Cardiac muscle cell (in vitro differentiated cells and primary cell): ENCODE results near the gene LGALS12. TPM values are rescaled to one million over a fixed set of nuclear protein-coding genes. Genes with fewer than 3 reads are reported as not detected.
"Not testable (repeated sequence)": the region's sequence is repeated elsewhere in the genome, so short reads cannot be mapped to it uniquely, and the experiment has no call there.

ENCODE experiments used
- DNase-seq, 2 donors: peaks; one replicate each; pipeline versions ENCODE4 v3.0.0 to v3.0.0-alpha.2; 2010 to 2017; ENCODE audit warnings: low read depth in 1 of 2, low spot score in 1 of 2
- H3K27ac ChIP-seq: fragments of 200-600 bp; sonication (generic); 2 replicates; pipeline ENCODE4 v1.5.1; 2016
- H3K27me3 ChIP-seq: fragments of 200-600 bp; sonication (generic); 2 replicates; pipeline ENCODE4 v1.6.0; 2016; ENCODE audit warnings: control low read depth
- H3K36me3 ChIP-seq: fragments of 200-600 bp; sonication (generic); 2 replicates; pipeline ENCODE4 v1.5.1; 2016; ENCODE audit warnings: control low read depth
- H3K4me1 ChIP-seq: fragments of 200-600 bp; sonication (generic); 2 replicates; pipeline ENCODE4 v1.8.1; 2017; ENCODE audit warnings: low read depth, mild to moderate bottlenecking, mixed run types
- H3K4me3 ChIP-seq: fragments of 200-600 bp; sonication (generic); 2 replicates; pipeline ENCODE4 v1.5.1; 2016; ENCODE audit warnings: mild to moderate bottlenecking
- H3K9me3 ChIP-seq: fragments of 200-600 bp; sonication (generic); 2 replicates; pipeline ENCODE4 v1.5.1; 2017; ENCODE audit warnings: low read depth, mild to moderate bottlenecking, control low read depth
- CTCF ChIP-seq: IDR thresholded peaks from 2 replicates; pipeline ENCODE4 v1.5.1; 2012; ENCODE audit warnings: low read depth, mild to moderate bottlenecking, low read length
- polyA plus RNA-seq: library from polyadenylated mRNA; unstranded; fragments of >200 nt; fragmentation: Nextera tagmentation; extraction: Ambion mirVana; gene quantifications from 2 replicates; pipeline ENCODE4 v1.2.1, GENCODE V29; 2016
- total RNA-seq: library from RNA; depleted of rRNA; stranded (reverse); fragments of >200 nt; gene quantifications from 2 replicates; pipeline ENCODE4 v1.2.3, GENCODE V29; 2016

LGALS12 gene
- total and polyA plus RNA-seq, 2 experiments from 2014 or later = not detected

GRCh38 chr11:63535734-63536133 is 29.9 kb downstream of the LGALS12 start:
- Histone ChIP-seq H3K4me1 (no peaks in the 10 kb centered on the region), H3K36me3 (no peaks in the 10 kb centered on the region), H3K9me3 (no peaks in the 10 kb centered on the region), H3K4me3 (no peak overlapping the region), H3K27ac (no peak overlapping the region), H3K27me3 (no peaks in the 10 kb centered on the region)
- no peak for TF ChIP-seq CTCF
- no peak for DNase-seq

GRCh38 chr11:63536669-63537292 is 30.9 kb downstream of the LGALS12 start, which contains the start of gene PLAAT4:
TSS of gene PLAAT4 (plus strand) at chr11:63536808. CDS start at chr11:63536869, 61 bp downstream.
- Histone ChIP-seq H3K4me1 (no peaks in the 10 kb centered on the region), H3K36me3 (no peaks in the 10 kb centered on the region), H3K9me3 (no peaks in the 10 kb centered on the region), H3K27me3 (no peaks in the 10 kb centered on the region), H3K4me3 (no peak within 1 kb of the TSS), H3K27ac (no peak within 1 kb of the TSS)
- peak; percentile 10 for TF ChIP-seq CTCF
- peak in 1 of 2 donors; percentile 81 for DNase-seq

GRCh38 chr11:63537293-63538101 is 31.6 kb downstream of the LGALS12 start:
- no peaks in the 10 kb centered on the region for H3K9me3 ChIP-seq
- H3K27me3 ChIP-seq = no peaks in the 10 kb centered on the region
- peak in 1 of 2 donors; percentile 97 for DNase-seq
- no peaks in the 10 kb centered on the region for H3K4me1 ChIP-seq
- H3K4me3 ChIP-seq = no peak overlapping the region
- TF ChIP-seq CTCF = no peak
- H3K27ac ChIP-seq = no peak overlapping the region
- H3K36me3 ChIP-seq = no peaks in the 10 kb centered on the region

- DNase-seq = peak in 1 of 2 donors; percentile 49
- not testable (repeated sequence) for H3K27ac ChIP-seq, H3K4me3 ChIP-seq, H3K27me3 ChIP-seq, H3K4me1 ChIP-seq, H3K9me3 ChIP-seq, H3K36me3 ChIP-seq
Observed at GRCh38 chr11:63542506-63542905, 36.6 kb downstream of the LGALS12 start.

GRCh38 chr11:63543711-63544110 is 37.8 kb downstream of the LGALS12 start:
- H3K9me3 ChIP-seq = no peaks in the 10 kb centered on the region
- H3K36me3 ChIP-seq = no peaks in the 10 kb centered on the region
- no peak overlapping the region for H3K27ac ChIP-seq
- no peaks in the 10 kb centered on the region for H3K27me3 ChIP-seq
- DNase-seq = no peak
- TF ChIP-seq CTCF = no peak
- H3K4me1 ChIP-seq = no peaks in the 10 kb centered on the region
- no peak overlapping the region for H3K4me3 ChIP-seq

- Histone ChIP-seq H3K27me3 (no peaks in the 10 kb centered on the region), H3K27ac (no peak overlapping the region), H3K4me3 (no peak overlapping the region), H3K36me3 (no peaks in the 10 kb centered on the region), H3K4me1 (no peaks in the 10 kb centered on the region), H3K9me3 (no peaks in the 10 kb centered on the region)
- TF ChIP-seq CTCF = no peak
- DNase-seq = no peak
Observed at GRCh38 chr11:63547061-63547460, 41.2 kb downstream of the LGALS12 start.
